K562 (cell line): Measurements from ENCODE around the gene OCA2. TPM values are rescaled to one million over a fixed set of nuclear protein-coding genes. Genes with fewer than 3 reads are reported as not detected.

Source experiments
- CREM ChIP-seq: IDR thresholded peaks from 2 replicates; pipeline ENCODE4 v1.6.1; 2014; ENCODE audit warnings: antibody characterized with exemption, low read depth
- KLF13 ChIP-seq: fragments of 450-650 bp; IDR thresholded peaks from 2 replicates; pipeline ENCODE4 v1.6.1; 2016; ENCODE audit warnings: missing genetic modification characterization, low read depth, mild to moderate bottlenecking, missing compliant biosample characterization, moderate library complexity, borderline replicate concordance
- ZNF133 ChIP-seq: fragments of 250-450 bp; sonication (Bioruptor Pico); IDR thresholded peaks from 2 replicates; pipeline ENCODE4 v1.4.0; 2020; ENCODE audit warnings: mild to moderate bottlenecking
- polyA plus RNA-seq, 8 experiments: library from polyadenylated mRNA; depleted of rRNA in 4 of 8; stranded (reverse) in 5 of 8; unstranded in 3 of 8; fragments of >200 nt; fragmentation: Nextera tagmentation in 2 of 8; fragmentation: Illumina TruSeq in 1 of 8; extraction: Ambion mirVana in 2 of 8; extraction: Trizol in 1 of 8; gene quantifications; 2 replicates each; pipeline versions ENCODE4 v1.2.1 to v1.2.3, GENCODE V29; 2011 to 2014; ENCODE audit warnings: inconsistent platforms in 1 of 8, missing spikeins in 1 of 8
- total RNA-seq, 7 experiments: library from RNA; depleted of rRNA in 6 of 7; stranded (reverse); fragments of >200 nt in 6 of 7; fragmentation: Illumina TruSeq in 2 of 7; extraction: Trizol in 2 of 7; gene quantifications; 2 replicates each; pipeline versions ENCODE4 v1.2.1 to v1.2.3, GENCODE V29; 2011 to 2021; ENCODE audit warnings: low replicate concordance in 1 of 7
- TF ChIP-seq, protein P1 (sequence below), 2 experiments: fragments of 450-650 bp; formaldehyde crosslinking in 1 of 2; IDR thresholded peaks; 2 replicates each; pipeline versions ENCODE4 v1.4.0 to v1.6.1; 2014 to 2020; ENCODE audit warnings: mild to moderate bottlenecking in 2 of 2, borderline replicate concordance in 1 of 2, low read depth in 1 of 2

OCA2 gene
- total and polyA plus RNA-seq, 9 of the 15 experiments (the other 6 are each of a cell fraction or from before 2014, with no cell fraction given) = 0.07 to 0.59 (median 0.17) TPM; not detected in 1

DNA sequence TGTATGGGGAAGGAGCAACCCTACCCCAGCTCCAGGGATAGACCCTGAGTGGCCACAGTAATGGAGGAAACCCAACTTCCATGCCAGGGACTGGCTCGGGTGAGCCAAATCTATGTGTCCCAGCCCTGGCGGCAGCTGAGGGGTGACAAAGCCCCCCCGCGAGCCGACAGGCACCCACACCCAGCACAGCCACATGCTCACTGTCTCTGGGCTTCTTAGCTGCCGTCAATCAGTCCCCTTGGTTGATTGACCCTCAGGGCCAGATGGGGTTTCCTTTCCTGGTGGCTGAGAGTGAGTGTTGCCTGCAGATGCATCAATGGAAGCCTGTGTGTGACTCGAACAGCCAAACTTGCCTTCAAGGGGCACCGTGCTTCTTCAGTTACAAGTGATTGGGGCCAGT, 2.1 kb upstream of the OCA2 start (continued):
- TF ChIP-seq, protein P1, sequence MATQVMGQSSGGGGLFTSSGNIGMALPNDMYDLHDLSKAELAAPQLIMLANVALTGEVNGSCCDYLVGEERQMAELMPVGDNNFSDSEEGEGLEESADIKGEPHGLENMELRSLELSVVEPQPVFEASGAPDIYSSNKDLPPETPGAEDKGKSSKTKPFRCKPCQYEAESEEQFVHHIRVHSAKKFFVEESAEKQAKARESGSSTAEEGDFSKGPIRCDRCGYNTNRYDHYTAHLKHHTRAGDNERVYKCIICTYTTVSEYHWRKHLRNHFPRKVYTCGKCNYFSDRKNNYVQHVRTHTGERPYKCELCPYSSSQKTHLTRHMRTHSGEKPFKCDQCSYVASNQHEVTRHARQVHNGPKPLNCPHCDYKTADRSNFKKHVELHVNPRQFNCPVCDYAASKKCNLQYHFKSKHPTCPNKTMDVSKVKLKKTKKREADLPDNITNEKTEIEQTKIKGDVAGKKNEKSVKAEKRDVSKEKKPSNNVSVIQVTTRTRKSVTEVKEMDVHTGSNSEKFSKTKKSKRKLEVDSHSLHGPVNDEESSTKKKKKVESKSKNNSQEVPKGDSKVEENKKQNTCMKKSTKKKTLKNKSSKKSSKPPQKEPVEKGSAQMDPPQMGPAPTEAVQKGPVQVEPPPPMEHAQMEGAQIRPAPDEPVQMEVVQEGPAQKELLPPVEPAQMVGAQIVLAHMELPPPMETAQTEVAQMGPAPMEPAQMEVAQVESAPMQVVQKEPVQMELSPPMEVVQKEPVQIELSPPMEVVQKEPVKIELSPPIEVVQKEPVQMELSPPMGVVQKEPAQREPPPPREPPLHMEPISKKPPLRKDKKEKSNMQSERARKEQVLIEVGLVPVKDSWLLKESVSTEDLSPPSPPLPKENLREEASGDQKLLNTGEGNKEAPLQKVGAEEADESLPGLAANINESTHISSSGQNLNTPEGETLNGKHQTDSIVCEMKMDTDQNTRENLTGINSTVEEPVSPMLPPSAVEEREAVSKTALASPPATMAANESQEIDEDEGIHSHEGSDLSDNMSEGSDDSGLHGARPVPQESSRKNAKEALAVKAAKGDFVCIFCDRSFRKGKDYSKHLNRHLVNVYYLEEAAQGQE (IDR thresholded peaks at IDR 0.05; ENCODE audit: borderline replicate concordance) = no peak
- TF ChIP-seq, protein P1 (CRISPR knock-in tag; IDR thresholded peaks at IDR 0.05; ENCODE audit: low read depth) = no peak
- TF ChIP-seq ZNF133 (CRISPR knock-in tag) (no peak), CREM (no peak), KLF13 (no peak)
